Upper lobe of left lung (tissue), 6 donors: ENCODE measurements around the gene STK35. TPM values are rescaled to one million over a fixed set of nuclear protein-coding genes. Genes with fewer than 3 reads are reported as not detected.

Source experiments
- ATAC-seq, 2 donors: fragments of 200-7000 bp; cut with Tn5 transposase; one replicate each; pipeline ENCODE4 v1.9.1; 2022; ENCODE audit warnings: mild to moderate bottlenecking in 2 of 2, moderate library complexity in 2 of 2; ENCODE audit not compliant: low FRiP score in 2 of 2
- DNase-seq, 2 donors: peaks; one replicate each; pipeline ENCODE4 v3.0.0-alpha.2; 2019 to 2020
- H3K27ac ChIP-seq, 4 donors: fragments of 200-600 bp; sonication (generic); one replicate each; pipeline ENCODE4 v1.5.1; 2016 to 2019
- H3K27me3 ChIP-seq, 4 donors: fragments of 200-600 bp; sonication (generic); one replicate each; pipeline ENCODE4 v1.5.1; 2017 to 2019
- H3K36me3 ChIP-seq, 4 donors: fragments of 200-600 bp; sonication (generic); one replicate each; pipeline ENCODE4 v1.5.1; 2016 to 2019
- H3K4me1 ChIP-seq, 4 donors: fragments of 200-600 bp; sonication (generic); one replicate each; pipeline ENCODE4 v1.5.1; 2018 to 2019
- H3K4me3 ChIP-seq, 4 donors: fragments of 200-600 bp; sonication (generic); one replicate each; pipeline ENCODE4 v1.5.1; 2017 to 2019; ENCODE audit warnings: mild to moderate bottlenecking in 2 of 4, moderate library complexity in 1 of 4
- H3K9me3 ChIP-seq, 4 donors: fragments of 200-600 bp; sonication (generic); one replicate each; pipeline ENCODE4 v1.5.1; 2018 to 2019
- CTCF ChIP-seq, 6 experiments: fragments of 450-650 bp in 4 of 6; fragments of 200-600 bp in 2 of 6; sonication (generic) in 2 of 6; IDR thresholded peaks; one replicate each; pipeline ENCODE4 v1.5.1; 2016 to 2019; ENCODE audit warnings: antibody characterized with exemption in 6 of 6
- EP300 ChIP-seq, 4 donors: sonication (generic); formaldehyde crosslinking; IDR thresholded peaks; one replicate each; pipeline ENCODE4 v1.5.1; 2017; ENCODE audit warnings: antibody characterized with exemption in 4 of 4, control low read depth in 2 of 4
- POLR2A ChIP-seq, 4 donors: fragments of 450-650 bp; IDR thresholded peaks; one replicate each; pipeline ENCODE4 v1.5.1; 2016 to 2017; ENCODE audit warnings: antibody characterized with exemption in 4 of 4, mild to moderate bottlenecking in 2 of 4
- POLR2AphosphoS5 ChIP-seq, 2 donors: sonication (generic); formaldehyde crosslinking; IDR thresholded peaks; one replicate each; pipeline ENCODE4 v1.5.1; 2017; ENCODE audit warnings: antibody characterized with exemption in 2 of 2
- WGBS, 2 donors: methylation state at CpG; one replicate each; pipeline ENCODE4 v1.1.5; 2017 to 2018; 5-methylcytosine and 5-hydroxymethylcytosine counted together
- total RNA-seq, 6 donors: library from RNA; depleted of rRNA in 4 of 6; stranded (reverse); fragments of >200 nt in 4 of 6; gene quantifications; one replicate each; pipeline versions ENCODE4 v1.1.0 to v1.2.1, GENCODE V29; 2016 to 2021
- donor health status: DM: no; HTN: no; CAD: no; lungs with moderate emphysema.
- donor health status: DM: no; HTN: yes; CAD: no; lungs with severe emphysema.

STK35 gene
- total RNA-seq, 6 donors from 2014 or later: 14.4 to 36.0 (median 22.5) TPM

- H3K4me1 ChIP-seq: peaks cover 9 to 16% (median 13%) of the 10 kb centered on the region in 4 donors
- H3K27ac ChIP-seq: no peak overlapping the region
- 93 to 96% methylated on average over 6 of the region's 6 CpGs for WGBS, 2 donors
- TF ChIP-seq POLR2AphosphoS5 (IDR thresholded peaks at IDR 0.05): no peak
- no peak for TF ChIP-seq EP300 (IDR thresholded peaks at IDR 0.05)
- TF ChIP-seq POLR2A (IDR thresholded peaks at IDR 0.05): no peak
- TF ChIP-seq CTCF (IDR thresholded peaks at IDR 0.05): no peak
- DNase-seq: no peak
- no peak overlapping the region for H3K4me3 ChIP-seq
- peaks cover 0 to 49% (median 25%) of the 10 kb centered on the region in 4 donors for H3K36me3 ChIP-seq
- H3K27me3 ChIP-seq: no peaks in the 10 kb centered on the region
- ATAC-seq: no peak
- no peaks in the 10 kb centered on the region for H3K9me3 ChIP-seq
Observed at GRCh38 chr20:2149507-2149906, 47.9 kb downstream of the STK35 start.

- H3K36me3 ChIP-seq: peaks cover 0 to 37% (median 17%) of the 10 kb centered on the region in 4 donors
- 96 to 98% methylated on average over 5 to 6 of the region's 6 CpGs for WGBS, 2 donors
- H3K4me3 ChIP-seq: no peak overlapping the region
- H3K27ac ChIP-seq: no peak overlapping the region
- TF ChIP-seq POLR2AphosphoS5 (IDR thresholded peaks at IDR 0.05) (no peak), EP300 (IDR thresholded peaks at IDR 0.05) (no peak), CTCF (IDR thresholded peaks at IDR 0.05) (no peak), POLR2A (IDR thresholded peaks at IDR 0.05) (no peak)
- H3K4me1 ChIP-seq: peaks cover 9 to 16% (median 13%) of the 10 kb centered on the region in 4 donors
- no peaks in the 10 kb centered on the region for H3K27me3 ChIP-seq
- DNase-seq (no peak), ATAC-seq (no peak)
- no peaks in the 10 kb centered on the region for H3K9me3 ChIP-seq
Observed at GRCh38 chr20:2150660-2151059, 49.0 kb downstream of the STK35 start.

GRCh38 chr20:2151858-2152281 lies 50.2 kb downstream of the STK35 start:
- ATAC-seq (peak; percentile 78 to 82), DNase-seq (peak in 1 of 2 donors; percentile 53)
- peaks cover 0 to 27% (median 11%) of the 10 kb centered on the region in 4 donors for H3K36me3 ChIP-seq
- H3K4me3 ChIP-seq: no peak overlapping the region
- no peaks in the 10 kb centered on the region for H3K9me3 ChIP-seq
- H3K27me3 ChIP-seq: no peaks in the 10 kb centered on the region
- H3K27ac ChIP-seq: peak overlapping the region in 1 of 4 donors; percentile 69
- no peak for TF ChIP-seq POLR2A (IDR thresholded peaks at IDR 0.05)
- H3K4me1 ChIP-seq: peaks cover 9 to 16% (median 13%) of the 10 kb centered on the region in 4 donors
- 54 to 64% methylated on average over 3 of the region's 3 CpGs for WGBS, 2 donors

- Histone ChIP-seq H3K4me3 (no peak overlapping the region), H3K27ac (peak overlapping the region in 1 of 4 donors; percentile 69)
Observed at GRCh38 chr20:2152317-2152716, 50.7 kb downstream of the STK35 start.

GRCh38 chr20:2153326-2153725 lies 51.7 kb downstream of the STK35 start:
- Histone ChIP-seq H3K36me3 (peaks cover 0 to 12% (median 3%) of the 10 kb centered on the region in 4 donors), H3K27me3 (no peaks in the 10 kb centered on the region), H3K9me3 (no peaks in the 10 kb centered on the region), H3K27ac (no peak overlapping the region), H3K4me1 (peaks cover 9 to 16% (median 13%) of the 10 kb centered on the region in 4 donors), H3K4me3 (no peak overlapping the region)
- TF ChIP-seq POLR2A (IDR thresholded peaks at IDR 0.05): no peak
- no peak for TF ChIP-seq EP300 (IDR thresholded peaks at IDR 0.05)
- WGBS, 2 donors: 80 to 88% methylated on average over 4 of the region's 4 CpGs
- no peak for ATAC-seq
- no peak for DNase-seq

More at GRCh38 chr20:2152317-2152716, 50.7 kb downstream of the STK35 start:
- no peak for TF ChIP-seq POLR2AphosphoS5 (IDR thresholded peaks at IDR 0.05)
- no peak for TF ChIP-seq CTCF (IDR thresholded peaks at IDR 0.05)
- no peak for TF ChIP-seq EP300 (IDR thresholded peaks at IDR 0.05)
- Histone ChIP-seq H3K9me3 (no peaks in the 10 kb centered on the region), H3K4me1 (peaks cover 9 to 16% (median 13%) of the 10 kb centered on the region in 4 donors), H3K36me3 (peaks cover 0 to 22% (median 7%) of the 10 kb centered on the region in 4 donors), H3K27me3 (no peaks in the 10 kb centered on the region)
- DNase-seq: no peak
- peak in 1 of 2 donors; percentile 7 for ATAC-seq
- WGBS, 2 donors: 78 to 82% methylated on average over 3 of the region's 3 CpGs

- Histone ChIP-seq H3K27ac (no peak overlapping the region), H3K36me3 (no peaks in the 10 kb centered on the region), H3K4me1 (peaks cover 7 to 14% (median 11%) of the 10 kb centered on the region in 4 donors), H3K27me3 (no peaks in the 10 kb centered on the region), H3K4me3 (no peak overlapping the region), H3K9me3 (no peaks in the 10 kb centered on the region)
- 94 to 95% methylated on average over 4 of the region's 4 CpGs for WGBS, 2 donors
- DNase-seq (no peak), ATAC-seq (no peak)
- no peak for TF ChIP-seq POLR2A (IDR thresholded peaks at IDR 0.05)
Observed at GRCh38 chr20:2156224-2156623, 54.6 kb downstream of the STK35 start.
